Mammary epithelial cell (primary cell): ENCODE results near the gene KCNA2.

Experiments
- EZH2 ChIP-seq: IDR thresholded peaks from 2 replicates; pipeline ENCODE4 v1.6.1; 2012; ENCODE audit warnings: low read length, inconsistent platforms, borderline replicate concordance
- TF ChIP-seq, protein P1 (sequence below), 2 donors: IDR thresholded peaks in 1 of 2; conservative IDR thresholded peaks in 1 of 2; 2 replicates each; pipeline ENCODE4 v1.5.1; 2011 to 2012; ENCODE audit warnings: inconsistent platforms in 2 of 2, low read length in 2 of 2, mild to moderate bottlenecking in 2 of 2, control low read depth in 1 of 2, low read depth in 1 of 2; ENCODE audit not compliant: insufficient read depth in 1 of 2; ENCODE audit errors: extremely low read depth in 1 of 2

DNA sequence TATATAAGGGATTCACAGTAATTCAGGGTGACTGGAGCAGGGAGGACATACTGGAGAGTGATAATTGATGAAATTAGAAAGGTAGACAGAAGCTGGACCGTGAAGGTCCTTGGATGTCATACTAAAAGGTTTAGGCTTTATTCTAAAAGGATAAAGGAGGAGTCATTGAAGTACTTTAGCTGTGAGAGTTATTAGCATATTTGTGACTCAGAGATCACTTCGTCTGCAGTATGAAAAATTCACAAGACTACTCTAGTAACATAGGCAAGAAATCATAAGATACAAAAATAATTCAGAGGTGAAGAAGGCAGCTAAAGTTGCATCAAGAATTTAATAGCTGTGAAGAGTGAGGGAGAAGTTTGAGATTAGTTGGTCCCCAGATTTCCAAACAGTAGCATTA, 42.3 kb upstream of the KCNA2 start:
- TF ChIP-seq, protein P1, sequence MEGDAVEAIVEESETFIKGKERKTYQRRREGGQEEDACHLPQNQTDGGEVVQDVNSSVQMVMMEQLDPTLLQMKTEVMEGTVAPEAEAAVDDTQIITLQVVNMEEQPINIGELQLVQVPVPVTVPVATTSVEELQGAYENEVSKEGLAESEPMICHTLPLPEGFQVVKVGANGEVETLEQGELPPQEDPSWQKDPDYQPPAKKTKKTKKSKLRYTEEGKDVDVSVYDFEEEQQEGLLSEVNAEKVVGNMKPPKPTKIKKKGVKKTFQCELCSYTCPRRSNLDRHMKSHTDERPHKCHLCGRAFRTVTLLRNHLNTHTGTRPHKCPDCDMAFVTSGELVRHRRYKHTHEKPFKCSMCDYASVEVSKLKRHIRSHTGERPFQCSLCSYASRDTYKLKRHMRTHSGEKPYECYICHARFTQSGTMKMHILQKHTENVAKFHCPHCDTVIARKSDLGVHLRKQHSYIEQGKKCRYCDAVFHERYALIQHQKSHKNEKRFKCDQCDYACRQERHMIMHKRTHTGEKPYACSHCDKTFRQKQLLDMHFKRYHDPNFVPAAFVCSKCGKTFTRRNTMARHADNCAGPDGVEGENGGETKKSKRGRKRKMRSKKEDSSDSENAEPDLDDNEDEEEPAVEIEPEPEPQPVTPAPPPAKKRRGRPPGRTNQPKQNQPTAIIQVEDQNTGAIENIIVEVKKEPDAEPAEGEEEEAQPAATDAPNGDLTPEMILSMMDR (conservative IDR thresholded peaks at IDR 0.05 in 1 of 2, IDR thresholded peaks at IDR 0.05 in 1 of 2; ENCODE audit: extremely low read depth in 1 of 2, insufficient read depth in 1 of 2, low read depth in 1 of 2, low read length in 2 of 2): no peak
- TF ChIP-seq EZH2: no peak
